Ectodermal cell (in vitro differentiated cells): ENCODE data around the gene SPCS2.
"Not testable (repeated sequence)": the region's sequence is repeated elsewhere in the genome, so short reads cannot be mapped to it uniquely, and the experiment has no call there.

Experiments used
- H3K27ac ChIP-seq: 2 replicates; pipeline ENCODE4 v1.7.0; 2013; ENCODE audit warnings: mild to moderate bottlenecking, low read depth, low read length; ENCODE audit not compliant: insufficient read depth, poor library complexity, severe bottlenecking
- H3K27me3 ChIP-seq: 2 replicates; pipeline ENCODE4 v1.7.0; 2013; ENCODE audit warnings: mild to moderate bottlenecking, low read length; ENCODE audit not compliant: insufficient read depth, control insufficient read depth, poor library complexity, severe bottlenecking
- H3K36me3 ChIP-seq: one replicate; pipeline ENCODE4 v1.7.0; 2013; ENCODE audit warnings: low read length; ENCODE audit not compliant: control insufficient read depth, insufficient read depth
- H3K4me1 ChIP-seq: one replicate; pipeline ENCODE4 v1.7.0; 2013; ENCODE audit warnings: low read length; ENCODE audit not compliant: control insufficient read depth, insufficient read depth
- H3K4me3 ChIP-seq: 2 replicates; pipeline ENCODE4 v1.7.0; 2013; ENCODE audit warnings: low read depth, low read length, control low read depth; ENCODE audit not compliant: insufficient read depth
- H3K9me3 ChIP-seq: 2 replicates; pipeline ENCODE4 v1.7.0; 2013; ENCODE audit warnings: mild to moderate bottlenecking, low read length, moderate library complexity; ENCODE audit not compliant: control insufficient read depth
- WGBS, 2 experiments: methylation state at CpG; one replicate each; pipeline ENCODE4 v1.1.7; 2013; ENCODE audit warnings: missing lambda C conversion rate in 2 of 2; 5-methylcytosine and 5-hydroxymethylcytosine counted together

SPCS2 gene

DNA sequence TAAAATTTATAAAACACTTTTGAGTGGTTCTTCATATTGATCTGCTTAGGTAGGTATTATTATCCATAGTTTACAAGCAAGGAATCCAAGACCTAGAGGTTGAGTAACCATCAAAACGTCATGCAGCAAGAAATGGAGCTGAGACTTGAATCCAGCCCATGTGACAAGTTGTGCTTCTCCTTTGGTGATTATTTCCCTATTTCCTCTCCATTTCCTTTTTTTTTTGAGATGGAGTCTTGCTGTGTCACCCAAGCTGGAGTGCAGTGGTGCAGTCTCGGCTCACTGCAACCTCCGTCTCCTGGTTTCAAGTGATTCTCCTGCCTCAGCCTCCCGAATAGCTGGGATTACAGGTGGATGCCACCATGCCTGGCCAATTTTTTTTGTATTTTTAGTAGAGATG, 41.1 kb downstream of the SPCS2 start:
- WGBS, 2 experiments = 93 to 94% methylated on average over 4 of the region's 4 CpGs
- H3K27me3 ChIP-seq, H3K9me3 ChIP-seq, H3K27ac ChIP-seq, H3K4me1 ChIP-seq, H3K36me3 ChIP-seq, H3K4me3 ChIP-seq: not testable (repeated sequence)

DNA sequence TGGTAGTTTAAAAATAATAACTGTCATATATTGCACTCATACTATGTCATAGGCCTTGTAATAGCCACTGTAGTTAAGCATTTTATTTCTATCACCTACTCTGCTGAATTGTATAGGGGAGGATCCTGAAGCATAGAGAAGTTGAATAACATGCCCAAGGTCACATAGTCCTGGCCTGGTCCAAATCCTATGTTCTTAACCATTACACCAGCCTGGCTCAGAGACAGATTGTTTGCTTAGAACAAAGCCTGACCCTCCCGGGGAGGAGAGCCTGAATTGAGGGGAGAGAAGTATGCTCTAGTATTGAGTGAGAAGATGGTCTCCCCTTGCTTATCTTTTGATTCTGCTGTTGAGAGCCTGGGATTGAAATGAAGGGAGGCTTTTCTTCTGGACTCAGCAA, 41.9 kb downstream of the SPCS2 start:
- 57 to 70% methylated on average over 1 of the region's 1 CpG for WGBS, 2 experiments
- no peak overlapping the region for H3K4me3 ChIP-seq
- no peak overlapping the region for H3K27ac ChIP-seq
- H3K27me3 ChIP-seq = no peaks in the 10 kb centered on the region
- no peaks in the 10 kb centered on the region for H3K9me3 ChIP-seq
- H3K4me1 ChIP-seq = no peaks in the 10 kb centered on the region
- H3K36me3 ChIP-seq = no peaks in the 10 kb centered on the region

GRCh38 chr11:74992852-74993251, 43.8 kb downstream of the SPCS2 start:
- WGBS, 2 experiments = 93 to 96% methylated on average over 5 of the region's 5 CpGs
- Histone ChIP-seq H3K36me3 (no peaks in the 10 kb centered on the region), H3K9me3 (no peaks in the 10 kb centered on the region), H3K4me3 (no peak overlapping the region), H3K4me1 (no peaks in the 10 kb centered on the region), H3K27me3 (no peaks in the 10 kb centered on the region), H3K27ac (no peak overlapping the region)

GRCh38 chr11:75000975-75001354, 51.9 kb downstream of the SPCS2 start:
- H3K4me1 ChIP-seq = no peaks in the 10 kb centered on the region
- peaks cover 6% of the 10 kb centered on the region for H3K36me3 ChIP-seq
- no peak overlapping the region for H3K4me3 ChIP-seq
- no peaks in the 10 kb centered on the region for H3K27me3 ChIP-seq
- no peak overlapping the region for H3K27ac ChIP-seq
- WGBS, 2 experiments = 88 to 95% methylated on average over 1 to 3 of the region's 3 CpGs
- no peaks in the 10 kb centered on the region for H3K9me3 ChIP-seq

DNA sequence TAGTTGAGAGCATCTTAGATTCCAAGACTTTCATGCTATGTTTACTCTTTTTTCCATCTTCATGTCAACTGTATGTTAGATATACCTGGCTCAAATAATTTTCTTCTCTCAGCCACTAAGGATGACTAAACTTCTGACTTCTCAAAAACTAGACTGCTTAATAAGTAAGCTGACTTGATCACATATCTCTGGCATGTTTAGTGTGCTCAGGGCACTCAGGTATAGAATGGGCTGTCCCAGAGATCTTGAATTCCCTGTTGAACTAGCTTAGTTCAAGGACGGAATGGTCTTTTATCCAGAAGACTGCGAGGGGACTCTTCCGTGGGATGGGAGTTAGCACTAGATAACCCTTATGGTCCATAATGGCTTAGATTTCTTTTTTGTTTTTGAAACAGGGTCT, 52.6 kb downstream of the SPCS2 start:
- WGBS, 2 experiments = 88 to 95% methylated on average over 3 of the region's 3 CpGs
- H3K4me3 ChIP-seq = no peak overlapping the region
- H3K36me3 ChIP-seq = peaks cover 14% of the 10 kb centered on the region
- H3K27ac ChIP-seq = no peak overlapping the region
- H3K4me1 ChIP-seq = no peaks in the 10 kb centered on the region
- H3K27me3 ChIP-seq = no peaks in the 10 kb centered on the region
- no peaks in the 10 kb centered on the region for H3K9me3 ChIP-seq

DNA sequence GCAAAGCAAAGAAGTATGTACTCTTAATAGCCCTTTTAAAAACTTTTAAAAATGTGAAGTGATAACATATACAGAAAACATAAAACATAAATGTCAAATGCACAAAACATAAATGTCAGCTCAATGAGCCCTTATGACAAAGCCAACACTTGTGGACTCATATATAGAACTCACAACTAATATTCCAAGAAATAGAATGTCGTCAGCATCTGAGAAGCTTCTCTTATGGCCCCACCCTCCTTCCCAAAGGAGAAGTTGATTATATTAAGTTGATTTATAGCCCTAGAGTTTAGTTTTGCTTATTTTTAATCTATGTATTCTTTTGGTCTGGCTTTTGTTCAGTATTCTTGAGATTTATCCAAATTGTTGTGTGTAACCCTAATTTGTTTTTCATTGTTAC, 53.5 kb downstream of the SPCS2 start:
- Histone ChIP-seq H3K9me3 (no peaks in the 10 kb centered on the region), H3K4me1 (no peaks in the 10 kb centered on the region), H3K4me3 (no peak overlapping the region), H3K36me3 (peaks cover 16% of the 10 kb centered on the region), H3K27me3 (no peaks in the 10 kb centered on the region), H3K27ac (no peak overlapping the region)
- 92% methylated on average over 1 of the region's 1 CpG; no CpG with 5 or more reads in 1 of the 2 experiments for WGBS, 2 experiments

DNA sequence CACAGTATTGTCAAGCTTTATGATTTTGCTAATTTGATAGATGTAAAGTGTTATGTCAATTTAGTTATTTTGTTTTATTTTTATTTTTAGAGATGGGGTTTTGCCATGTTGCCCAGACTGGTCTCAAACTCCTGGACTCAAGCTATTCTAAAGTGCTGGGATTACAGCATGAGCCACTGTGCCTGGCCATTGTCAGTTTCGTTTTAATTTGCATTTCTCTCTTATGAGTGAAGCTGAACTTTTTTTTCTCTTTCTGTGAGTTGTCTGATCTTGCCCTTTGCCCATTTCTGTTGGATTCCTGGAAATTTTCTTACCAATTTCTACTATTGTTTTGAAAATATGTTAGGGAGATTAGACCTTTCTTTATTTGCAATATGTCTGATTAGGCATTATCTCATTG, 55.1 kb downstream of the SPCS2 start:
- no peaks in the 10 kb centered on the region for H3K4me1 ChIP-seq
- 88 to 94% methylated on average over 1 of the region's 1 CpG for whole genome bisulfite sequencing, 2 experiments
- no peaks in the 10 kb centered on the region for H3K9me3 ChIP-seq
- no peak overlapping the region for H3K4me3 ChIP-seq
- H3K27me3 ChIP-seq = no peaks in the 10 kb centered on the region
- H3K27ac ChIP-seq = no peak overlapping the region
- peaks cover 16% of the 10 kb centered on the region for H3K36me3 ChIP-seq

- Histone ChIP-seq H3K4me3 (no peak overlapping the region), H3K9me3 (no peaks in the 10 kb centered on the region), H3K27me3 (no peaks in the 10 kb centered on the region), H3K27ac (no peak overlapping the region), H3K4me1 (no peaks in the 10 kb centered on the region), H3K36me3 (peaks cover 6% of the 10 kb centered on the region)
- 85 to 89% methylated on average over 2 of the region's 2 CpGs for WGBS, 2 experiments
Measured at GRCh38 chr11:75011357-75011756, 62.3 kb downstream of the SPCS2 start.

- WGBS, 2 experiments = 88 to 95% methylated on average over 6 of the region's 6 CpGs
- Histone ChIP-seq H3K36me3 (peaks cover under 1% of the 10 kb centered on the region), H3K9me3 (no peaks in the 10 kb centered on the region), H3K4me1 (no peaks in the 10 kb centered on the region), H3K27me3 (no peaks in the 10 kb centered on the region), H3K4me3 (no peak overlapping the region), H3K27ac (no peak overlapping the region)
Measured at GRCh38 chr11:75011872-75012271, 62.8 kb downstream of the SPCS2 start.

DNA sequence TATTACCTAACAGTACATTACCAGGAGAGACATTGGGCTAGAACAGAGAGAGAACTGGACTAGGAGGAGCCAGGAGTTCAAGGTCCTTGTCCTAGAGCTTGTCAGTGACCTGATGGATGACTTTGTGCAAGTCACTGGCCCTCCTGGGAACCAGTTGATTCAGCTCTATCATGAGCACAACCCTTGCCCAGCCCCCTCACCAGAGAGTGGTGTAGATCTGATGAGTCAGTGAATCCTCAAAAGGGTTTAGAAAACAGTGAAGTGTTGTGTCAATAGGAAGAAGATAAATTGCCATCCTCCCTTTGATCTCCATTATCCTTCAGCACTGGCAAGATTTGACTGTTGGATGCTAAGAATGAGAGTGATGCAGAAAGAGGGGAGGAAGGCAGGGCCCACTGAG, 64.0 kb downstream of the SPCS2 start:
- Histone ChIP-seq H3K27ac (no peak overlapping the region), H3K4me3 (no peak overlapping the region), H3K27me3 (no peaks in the 10 kb centered on the region), H3K9me3 (no peaks in the 10 kb centered on the region), H3K4me1 (no peaks in the 10 kb centered on the region), H3K36me3 (no peaks in the 10 kb centered on the region)

DNA sequence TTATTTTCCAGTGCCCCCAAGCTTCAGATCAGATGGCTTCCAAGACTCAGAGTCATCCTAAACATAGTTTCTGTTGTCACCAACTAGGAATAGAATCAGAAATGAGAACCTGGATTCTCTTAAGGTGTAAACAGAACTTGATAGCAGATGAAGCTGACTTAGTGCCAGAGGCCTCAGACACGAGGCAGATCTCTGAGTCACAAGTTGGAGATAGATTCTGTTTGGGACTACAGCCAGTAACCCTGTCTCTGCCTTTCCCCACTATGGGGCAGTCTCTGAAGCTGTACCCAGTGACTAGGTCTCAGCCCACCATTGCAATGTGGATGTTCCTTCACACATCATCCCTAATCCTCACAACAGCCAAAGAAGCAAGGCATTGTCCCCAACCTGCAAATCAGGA, 65.1 kb downstream of the SPCS2 start:
- no peaks in the 10 kb centered on the region for H3K4me1 ChIP-seq
- no peak overlapping the region for H3K4me3 ChIP-seq
- H3K36me3 ChIP-seq = no peaks in the 10 kb centered on the region
- H3K27me3 ChIP-seq = no peaks in the 10 kb centered on the region
- H3K9me3 ChIP-seq = no peaks in the 10 kb centered on the region
- H3K27ac ChIP-seq = no peak overlapping the region
- 72 to 76% methylated on average over 1 of the region's 1 CpG for WGBS, 2 experiments
